LHCN-M2 (cell line): Measurements from ENCODE around the gene SYK. TPM values are rescaled to one million over a fixed set of nuclear protein-coding genes. Genes with fewer than 3 reads are reported as not detected.
"Not testable (repeated sequence)": the region's sequence is repeated elsewhere in the genome, so short reads cannot be mapped to it uniquely, and the experiment has no call there.

Experiments
- DNase-seq: peaks from one replicate; pipeline ENCODE4 v3.0.0-alpha.2; 2012; ENCODE audit warnings: low read depth
- total RNA-seq: library from RNA; depleted of rRNA; stranded (reverse); fragments of >200 nt; gene quantifications from 2 replicates; pipeline ENCODE4 v1.2.3, GENCODE V29; 2014

The SYK gene
- total RNA-seq, 1 experiment from 2014 or later, result not detected

DNA sequence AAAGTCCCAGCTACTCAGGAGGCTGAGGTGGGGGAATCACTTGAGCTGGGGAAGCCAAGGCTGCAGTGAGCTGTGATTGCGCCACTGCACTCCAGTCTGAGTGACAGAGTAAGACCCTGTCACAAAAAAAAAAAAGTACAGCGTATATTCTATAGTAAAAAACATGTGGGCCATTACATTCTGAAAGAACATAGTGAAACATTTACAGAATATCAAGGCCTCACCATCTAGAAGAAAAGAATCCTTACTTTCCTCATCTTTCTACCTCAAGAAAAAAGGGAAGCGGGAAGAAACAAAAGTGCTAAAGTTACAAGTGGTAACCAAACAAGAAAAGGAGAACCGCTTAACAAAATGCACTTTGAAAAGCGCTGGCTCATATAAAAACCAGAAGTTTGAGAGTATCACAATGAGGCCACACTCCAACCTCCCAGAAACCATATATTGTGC is 5.7 kb upstream of the SYK start:
- no peak for DNase-seq

DNA sequence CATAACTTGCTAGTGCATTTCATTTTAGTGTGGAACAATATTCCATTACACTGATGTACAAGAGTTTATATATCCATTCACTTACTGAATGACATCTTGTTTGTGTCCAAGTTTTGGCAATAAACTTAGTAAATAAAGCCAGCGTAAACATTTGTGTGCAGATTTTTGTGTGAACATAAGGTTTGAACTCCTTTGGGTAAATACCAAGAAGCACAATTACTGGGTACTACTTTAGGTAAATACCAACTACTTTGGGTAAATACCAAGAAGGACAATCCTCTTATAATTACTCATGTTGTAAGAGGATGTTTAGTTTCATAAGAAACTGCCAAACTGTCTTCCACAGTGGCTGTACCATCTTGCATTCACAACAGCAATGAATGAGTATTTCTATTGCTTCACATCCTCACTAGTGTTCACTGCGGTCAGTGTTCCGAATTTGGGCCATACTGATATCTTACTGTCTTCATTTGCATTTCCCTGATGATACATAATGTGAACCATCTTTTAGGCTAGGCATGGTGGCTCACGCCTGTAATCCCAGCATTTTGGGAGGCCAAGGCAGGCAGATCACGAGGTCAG is 2.3 kb upstream of the SYK start:
- DNase-seq, result no peak

DNA sequence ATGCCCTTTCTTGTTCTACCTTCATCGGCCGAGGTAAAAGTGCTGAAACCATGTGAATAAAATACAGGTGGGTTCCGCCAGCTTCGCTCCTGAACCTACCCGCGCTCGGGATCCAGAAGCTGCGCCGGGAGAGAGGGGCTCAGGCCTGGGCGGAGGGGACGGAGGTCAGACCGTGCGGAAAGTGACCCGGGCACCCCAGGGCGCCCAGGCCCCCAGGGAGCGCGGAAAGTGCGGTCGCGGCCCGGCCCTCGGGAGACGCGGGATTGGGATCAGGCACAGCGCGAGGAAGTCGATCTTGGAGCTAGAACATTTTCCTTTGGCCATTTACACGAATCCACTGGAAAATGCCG is 329 bp downstream of the SYK start:
- no peak for DNase-seq

DNA sequence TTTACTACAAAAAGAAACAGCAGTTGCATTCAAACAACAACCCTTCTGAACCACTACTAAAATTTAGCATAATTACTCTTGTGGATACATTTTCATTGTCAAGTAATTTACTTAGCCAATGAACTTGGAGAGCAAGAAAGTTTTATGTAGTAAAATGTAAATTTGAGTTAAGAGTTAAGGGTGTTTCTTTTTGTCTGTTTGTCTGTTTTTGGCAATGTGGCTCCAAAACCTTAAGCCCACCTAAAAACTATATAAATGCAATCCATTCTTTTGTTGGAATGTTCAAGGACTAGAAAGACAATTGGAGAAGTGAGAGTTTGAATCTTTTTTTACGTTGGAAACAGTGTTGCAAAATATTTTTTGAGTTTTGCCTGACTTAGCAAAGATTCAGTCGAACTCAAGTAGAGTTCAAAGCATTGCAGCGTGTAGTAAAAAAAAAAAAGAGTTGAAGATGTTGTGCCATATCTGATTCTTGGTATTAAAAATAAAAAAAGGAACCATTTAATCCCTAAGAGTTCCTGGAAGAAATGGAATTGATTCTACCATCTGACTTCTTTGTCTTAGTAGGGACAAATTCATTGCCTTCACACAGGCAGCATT is 867 bp downstream of the SYK start:
- DNase-seq, result no peak

DNA sequence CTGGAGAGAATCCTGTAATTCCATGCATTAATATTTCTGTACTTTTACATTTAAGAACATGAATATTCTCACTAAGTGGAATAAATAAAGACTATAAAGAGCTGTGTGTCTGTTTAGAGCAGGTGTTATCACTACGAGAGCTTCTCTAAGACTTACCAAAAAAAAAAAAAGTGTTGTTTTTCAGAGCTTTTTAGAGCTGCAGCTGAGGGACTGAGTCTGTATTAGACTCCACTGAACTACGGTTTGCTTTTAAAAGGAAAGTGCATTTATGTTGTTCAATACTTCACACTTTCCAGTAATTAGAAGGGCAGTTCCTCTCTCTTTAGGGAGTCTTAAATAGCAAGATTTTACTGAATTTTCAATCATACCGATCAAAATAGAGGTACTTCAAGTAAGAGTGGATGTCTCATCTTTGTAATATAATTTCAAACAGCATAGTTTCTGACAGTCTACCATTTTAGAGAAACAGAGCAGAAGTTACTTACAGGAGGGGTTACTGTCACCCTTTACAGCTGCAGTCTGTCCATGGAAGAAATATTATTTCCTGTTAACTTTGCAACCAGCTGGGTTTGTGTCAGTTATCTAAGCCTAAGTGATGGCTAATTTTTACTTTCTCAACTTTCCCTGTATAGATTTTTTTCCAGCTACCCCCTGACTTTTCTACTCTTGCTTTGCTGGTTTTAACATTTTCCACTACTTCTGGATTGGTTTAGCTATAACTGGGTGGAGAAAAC is 2.4 kb downstream of the SYK start:
- DNase-seq, result no peak

- no peak for DNase-seq
Observed at GRCh38 chr9:90805006-90805996, 3.7 kb downstream of the SYK start.

GRCh38 chr9:90807006-90807405 is 5.4 kb downstream of the SYK start:
- DNase-seq, result no peak

GRCh38 chr9:90808398-90808797 is 6.8 kb downstream of the SYK start:
- no peak for DNase-seq

DNA sequence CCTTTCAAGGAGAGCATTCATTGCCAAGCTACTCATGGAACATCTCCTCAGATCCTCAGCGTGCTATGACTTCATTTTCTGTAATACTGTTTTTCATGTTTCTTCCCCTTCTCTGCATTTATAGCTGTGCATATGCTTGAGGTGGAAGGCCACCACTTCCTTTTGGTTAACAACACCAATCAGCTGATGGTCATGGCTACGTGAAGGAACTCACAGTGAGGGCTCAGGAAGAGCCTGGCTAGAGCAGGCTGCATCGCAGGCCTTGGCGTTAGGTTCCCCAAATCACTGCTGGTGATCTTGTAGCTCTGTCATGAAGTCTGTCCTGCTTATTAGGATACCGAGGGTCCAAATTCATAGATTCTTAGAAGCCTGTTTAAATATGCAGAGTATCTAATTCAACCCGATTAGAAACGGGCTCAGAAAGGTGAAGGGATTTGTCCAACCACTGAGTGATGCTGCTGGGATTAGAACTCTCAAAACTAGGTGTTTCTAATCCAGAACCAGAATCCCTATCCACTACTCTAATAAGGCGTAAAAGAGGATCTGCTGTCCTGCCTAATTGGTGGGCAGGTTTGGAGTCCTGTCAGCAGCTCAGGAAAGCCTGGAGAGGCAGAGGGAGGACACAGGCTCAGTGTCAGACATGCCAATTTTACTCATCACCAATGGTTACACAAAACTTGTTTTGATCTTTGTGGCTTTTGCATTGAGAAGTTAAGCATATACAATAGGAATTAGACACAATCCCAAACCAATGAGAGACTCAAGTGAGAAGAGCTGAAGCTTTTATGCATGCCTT is 7.5 kb downstream of the SYK start:
- no peak for DNase-seq

GRCh38 chr9:90810691-90811090 is 9.1 kb downstream of the SYK start:
- DNase-seq, result no peak

DNA sequence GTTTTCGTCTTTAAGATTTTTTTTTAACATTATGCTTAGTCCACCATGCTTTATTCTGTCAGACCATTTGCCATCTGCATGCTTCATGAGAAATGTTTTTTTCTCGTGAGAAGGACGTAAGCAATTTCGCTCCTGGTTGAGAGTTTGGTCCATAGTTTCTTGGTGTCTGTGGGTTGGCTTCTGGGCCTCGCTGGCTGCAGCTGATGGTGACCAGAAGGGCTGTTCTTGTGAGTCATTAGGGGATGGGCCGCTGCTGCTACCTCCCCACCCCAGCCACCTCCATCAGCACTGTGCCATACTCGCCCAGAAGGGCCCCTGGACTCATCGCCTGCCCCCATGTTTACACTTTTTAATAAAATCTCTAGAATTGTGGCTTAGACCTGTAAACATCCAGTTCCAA is 11.4 kb downstream of the SYK start:
- no peak for DNase-seq

- DNase-seq, result no peak
Observed at GRCh38 chr9:90813523-90813922, 11.9 kb downstream of the SYK start.

- no peak for DNase-seq
Observed at GRCh38 chr9:90814355-90814754, 12.7 kb downstream of the SYK start.

GRCh38 chr9:90815183-90815943 is 13.7 kb downstream of the SYK start:
- DNase-seq, result peak; percentile 1

GRCh38 chr9:90815944-90816357 is 14.3 kb downstream of the SYK start:
- DNase-seq, result no peak

GRCh38 chr9:90816690-90817089 is 15.1 kb downstream of the SYK start:
- no peak for DNase-seq

- DNase-seq, result no peak
Observed at GRCh38 chr9:90818279-90818678, 16.7 kb downstream of the SYK start.

- not testable (repeated sequence) for DNase-seq
Observed at GRCh38 chr9:90820406-90820805, 18.8 kb downstream of the SYK start.

GRCh38 chr9:90821236-90821635 is 19.6 kb downstream of the SYK start:
- DNase-seq, result not testable (repeated sequence)

- DNase-seq, result no peak
Observed at GRCh38 chr9:90821697-90822096, 20.1 kb downstream of the SYK start.
